OCI-LY3 (cell line): ENCODE results near the gene TENT4B.

Experiments used
- CTCF ChIP-seq: fragments of 200-600, 300-600 bp; sonication (generic); IDR thresholded peaks from 2 replicates; pipeline ENCODE4 v1.5.1; 2014; ENCODE audit warnings: antibody characterized with exemption, low read length, low read depth
- EZH2phosphoT487 ChIP-seq: fragments of 200-600 bp; shearing (Covaris generic); IDR thresholded peaks from 2 replicates; pipeline ENCODE4 v1.6.1; 2018; ENCODE audit warnings: antibody characterized with exemption, mixed run types, low read depth

GRCh38 chr16:50185005-50185505 is 31.9 kb downstream of the TENT4B start:
- TF ChIP-seq CTCF (no peak), EZH2phosphoT487 (no peak)
